GM18867 (cell line): ENCODE results near the gene CLDND2.

Experiments used
- ATAC-seq: cut with Tn5 transposase; IDR thresholded peaks from one replicate; pipeline ENCODE4 v1.9.1; 2021; ENCODE audit warnings: mild to moderate bottlenecking, moderate library complexity; ENCODE audit not compliant: unreplicated experiment

The CLDND2 gene

DNA sequence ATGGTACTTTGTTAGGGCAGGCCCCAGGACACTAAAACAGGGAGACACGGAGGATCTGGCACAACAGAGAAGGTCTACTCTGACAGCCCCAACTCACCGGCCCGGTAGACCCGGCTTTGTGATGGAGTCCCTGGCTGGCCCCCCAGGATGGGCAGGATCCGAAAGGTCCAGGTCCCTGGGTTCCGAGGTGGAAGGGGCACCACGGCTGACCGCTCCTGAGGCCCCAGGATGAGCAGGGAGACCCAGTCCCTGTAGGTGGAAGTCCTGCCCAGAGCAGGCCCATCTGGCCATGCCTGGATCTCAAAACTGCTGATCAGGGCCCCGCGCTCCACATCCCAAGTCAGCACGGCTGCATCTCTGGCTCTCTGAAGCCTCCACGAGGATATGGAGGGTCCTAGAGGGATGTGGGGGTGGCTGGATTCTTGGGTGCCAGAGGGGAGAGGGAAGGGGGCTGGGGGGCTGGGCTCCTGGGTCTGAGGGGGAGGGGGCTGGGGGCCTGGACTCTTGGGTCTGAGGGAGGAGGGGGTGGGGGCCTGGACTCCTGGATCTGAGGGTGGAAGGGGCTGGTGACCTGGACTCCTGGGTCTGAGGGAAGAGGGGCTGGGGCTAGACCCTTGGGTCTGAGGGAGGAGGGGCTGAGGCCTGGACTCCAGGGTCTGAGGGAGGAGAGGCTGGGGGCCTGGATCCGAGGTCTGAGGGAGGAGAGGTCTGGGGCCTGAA is 31.5 kb downstream of the CLDND2 start:
- ATAC-seq, result no peak

DNA sequence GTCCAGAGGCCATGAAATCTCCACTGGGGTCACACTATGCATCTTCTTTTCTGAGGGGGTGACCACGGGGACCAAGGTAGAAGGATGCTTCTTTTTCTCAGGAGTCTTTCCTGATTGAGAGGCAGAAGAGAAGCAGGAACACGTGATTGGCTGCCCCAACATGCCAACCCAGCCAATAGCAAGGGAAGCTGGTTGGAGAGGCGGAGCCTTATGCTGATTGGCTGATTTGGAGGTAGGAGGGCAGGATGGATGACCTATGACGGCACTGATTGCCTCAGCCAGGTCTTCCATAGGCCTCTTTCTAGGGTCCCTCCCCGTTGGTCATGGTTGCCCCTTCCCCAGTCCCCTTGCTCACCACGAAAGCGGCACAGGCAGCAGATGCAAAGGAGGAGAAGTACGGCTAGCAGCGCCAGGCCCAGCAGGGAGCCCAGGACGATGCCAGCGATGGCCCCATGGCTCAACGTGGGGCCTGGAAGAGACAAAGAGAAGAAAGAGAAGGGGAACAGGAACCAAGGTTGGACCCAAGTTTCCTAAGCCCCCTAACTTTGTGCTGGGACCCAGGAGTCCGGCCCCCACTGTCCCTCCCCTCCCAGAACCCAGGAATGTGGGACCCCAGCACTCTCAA is 34.9 kb downstream of the CLDND2 start:
- no peak for ATAC-seq

DNA sequence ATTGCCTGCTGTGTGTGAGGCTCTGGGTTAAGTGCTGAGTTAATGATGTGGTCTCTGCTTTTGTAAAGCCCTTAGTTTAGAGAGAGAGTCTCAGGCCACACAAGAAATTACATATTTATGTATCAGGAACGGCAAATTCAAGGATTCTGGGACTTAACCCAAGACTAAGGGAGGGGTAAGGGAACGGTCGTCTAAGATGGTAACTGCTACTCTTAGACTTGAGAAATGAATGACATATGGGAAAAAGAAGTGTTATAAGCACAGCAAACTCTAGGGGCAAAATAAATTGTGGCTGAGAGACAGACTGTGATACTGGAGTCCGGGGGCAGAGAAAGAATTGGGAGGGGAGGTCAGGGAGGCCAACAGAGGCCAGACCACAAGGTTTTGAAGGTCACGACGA is 37.1 kb downstream of the CLDND2 start:
- ATAC-seq, result no peak

DNA sequence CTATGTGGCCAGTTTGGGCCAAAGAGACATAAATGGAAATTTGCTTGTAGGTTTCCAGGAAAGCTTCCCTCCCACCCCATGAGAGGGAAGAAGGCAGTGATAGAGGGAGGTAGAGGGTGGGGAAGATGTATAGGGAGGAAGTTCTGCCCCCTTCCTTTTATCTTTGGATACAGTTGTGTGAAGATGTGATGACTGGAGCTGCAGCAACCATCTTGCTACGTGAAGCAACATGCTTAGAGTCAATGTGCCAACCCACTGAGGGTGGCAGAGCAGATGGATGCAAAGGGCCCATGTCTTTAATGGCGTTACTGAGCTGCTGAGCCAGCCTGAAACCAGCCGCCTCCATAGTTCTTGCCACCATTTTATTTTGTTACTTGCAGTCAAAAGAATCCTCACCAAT is 37.6 kb downstream of the CLDND2 start:
- no peak for ATAC-seq

DNA sequence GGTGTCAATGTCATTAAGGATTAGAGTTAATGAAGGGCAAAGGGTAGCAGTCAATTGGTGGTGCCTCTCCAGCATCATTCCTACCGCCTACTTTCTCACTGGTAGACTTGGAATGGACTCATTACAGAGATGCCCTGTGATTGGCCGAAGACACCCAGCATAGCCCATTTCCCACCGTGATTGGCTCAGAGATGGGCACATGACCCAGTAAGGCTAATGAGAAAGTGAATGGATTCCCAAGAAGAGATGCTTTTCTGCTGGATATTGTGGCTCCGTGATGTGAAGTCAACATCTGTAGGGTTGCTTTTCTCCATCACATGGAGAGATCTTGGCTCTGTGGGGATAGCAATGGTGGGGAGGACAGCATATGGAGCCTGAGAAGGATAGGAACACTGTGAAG is 38.4 kb downstream of the CLDND2 start:
- ATAC-seq, result no peak

DNA sequence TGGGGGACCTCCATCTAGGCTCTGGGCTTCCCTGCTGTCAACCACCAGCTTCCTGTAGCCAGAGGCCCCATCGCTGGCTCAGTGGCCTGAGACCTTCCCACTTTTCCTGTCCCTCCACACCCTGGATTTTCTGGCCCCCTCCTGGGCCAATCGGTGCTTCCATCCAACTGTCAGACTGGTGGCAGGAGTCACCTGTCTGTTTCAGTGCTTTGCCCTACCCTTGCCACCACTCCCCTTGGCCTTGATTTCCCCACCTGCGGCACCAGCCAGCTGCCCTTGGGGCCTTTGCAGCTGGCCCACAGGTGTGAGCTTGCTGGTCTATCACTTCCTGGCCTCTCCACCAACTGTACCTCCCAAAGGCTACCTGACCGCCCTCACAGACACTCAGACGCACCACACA is 39.4 kb downstream of the CLDND2 start:
- ATAC-seq, result no peak

DNA sequence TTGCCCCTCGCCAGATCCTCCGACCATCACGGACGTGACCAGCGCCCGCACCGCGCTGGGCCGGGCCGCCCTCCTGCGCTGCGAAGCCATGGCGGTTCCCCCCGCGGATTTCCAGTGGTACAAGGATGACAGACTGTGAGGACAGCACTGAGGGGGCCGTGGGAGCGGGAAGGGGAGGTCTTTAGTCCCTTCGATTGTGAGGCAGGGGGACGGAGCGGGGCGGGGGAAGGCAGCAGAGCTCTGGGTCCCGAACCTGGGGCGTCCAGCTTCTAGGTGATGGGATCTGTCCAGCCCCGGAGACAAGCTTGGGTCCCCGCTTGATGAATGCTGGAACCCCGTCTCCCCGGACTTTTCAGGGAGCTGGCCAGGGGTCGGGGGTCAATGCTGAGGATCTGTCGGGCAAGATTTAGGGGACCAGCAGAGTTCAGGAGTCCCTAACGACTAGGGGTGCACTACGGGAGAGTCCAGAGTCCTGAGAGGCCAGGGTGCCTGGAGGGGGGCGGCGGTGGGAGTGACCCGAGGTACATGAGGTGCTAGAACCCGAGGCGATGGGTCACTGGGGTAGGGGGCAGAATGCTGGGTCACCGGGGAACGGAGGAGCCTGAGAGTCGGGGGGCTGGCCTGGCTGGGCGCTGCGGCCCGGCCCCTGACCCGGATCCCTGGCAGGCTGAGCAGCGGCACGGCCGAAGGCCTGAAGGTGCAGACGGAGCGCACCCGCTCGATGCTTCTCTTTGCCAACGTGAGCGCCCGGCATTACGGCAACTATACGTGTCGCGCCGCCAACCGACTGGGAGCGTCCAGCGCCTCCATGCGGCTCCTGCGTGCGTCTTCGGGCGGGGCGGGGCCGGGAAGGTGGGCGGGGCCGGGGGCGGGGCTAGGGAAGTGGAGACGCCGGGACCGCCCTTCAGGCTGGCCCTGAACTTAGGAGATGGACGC is 41.5 kb downstream of the CLDND2 start:
- ATAC-seq, result no peak

DNA sequence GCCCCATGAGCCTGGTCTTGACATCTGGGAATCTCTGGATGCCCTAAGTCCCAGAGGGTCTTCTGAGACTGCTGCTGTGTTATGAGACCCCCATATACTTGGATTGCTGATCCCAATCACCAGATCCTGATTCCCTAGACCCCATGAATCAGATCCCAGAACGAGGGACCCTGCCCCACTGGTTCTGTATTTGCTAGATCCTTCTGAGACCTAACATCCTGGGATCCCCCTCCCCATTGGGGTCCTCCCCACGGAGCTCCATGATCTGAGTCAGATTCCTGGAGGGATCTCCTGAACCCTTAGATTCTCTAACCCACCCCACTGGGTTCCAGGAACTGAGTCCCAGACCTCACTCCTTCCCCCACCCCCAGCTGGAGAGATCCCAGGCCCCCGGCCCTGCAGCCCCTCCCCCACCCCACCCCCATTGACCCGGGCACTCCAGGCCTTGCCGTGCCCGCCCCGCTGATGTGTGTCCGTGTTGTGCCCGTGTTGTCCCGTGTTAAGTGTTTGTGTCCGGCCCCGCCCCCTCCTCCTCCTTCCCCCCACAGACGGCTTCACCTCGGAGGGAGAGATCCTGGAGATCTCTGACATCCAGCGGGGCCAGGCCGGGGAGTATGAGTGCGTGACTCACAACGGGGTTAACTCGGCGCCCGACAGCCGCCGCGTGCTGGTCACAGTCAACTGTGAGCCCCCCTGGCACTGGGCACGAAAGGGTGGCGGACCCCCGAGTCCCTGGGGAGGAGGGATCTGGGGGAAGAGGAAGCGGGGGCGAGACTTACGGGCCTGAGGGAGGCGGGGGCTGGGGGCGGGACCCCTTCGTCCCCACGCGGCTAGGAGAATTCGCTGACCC is 42.4 kb downstream of the CLDND2 start:
- ATAC-seq, result no peak

DNA sequence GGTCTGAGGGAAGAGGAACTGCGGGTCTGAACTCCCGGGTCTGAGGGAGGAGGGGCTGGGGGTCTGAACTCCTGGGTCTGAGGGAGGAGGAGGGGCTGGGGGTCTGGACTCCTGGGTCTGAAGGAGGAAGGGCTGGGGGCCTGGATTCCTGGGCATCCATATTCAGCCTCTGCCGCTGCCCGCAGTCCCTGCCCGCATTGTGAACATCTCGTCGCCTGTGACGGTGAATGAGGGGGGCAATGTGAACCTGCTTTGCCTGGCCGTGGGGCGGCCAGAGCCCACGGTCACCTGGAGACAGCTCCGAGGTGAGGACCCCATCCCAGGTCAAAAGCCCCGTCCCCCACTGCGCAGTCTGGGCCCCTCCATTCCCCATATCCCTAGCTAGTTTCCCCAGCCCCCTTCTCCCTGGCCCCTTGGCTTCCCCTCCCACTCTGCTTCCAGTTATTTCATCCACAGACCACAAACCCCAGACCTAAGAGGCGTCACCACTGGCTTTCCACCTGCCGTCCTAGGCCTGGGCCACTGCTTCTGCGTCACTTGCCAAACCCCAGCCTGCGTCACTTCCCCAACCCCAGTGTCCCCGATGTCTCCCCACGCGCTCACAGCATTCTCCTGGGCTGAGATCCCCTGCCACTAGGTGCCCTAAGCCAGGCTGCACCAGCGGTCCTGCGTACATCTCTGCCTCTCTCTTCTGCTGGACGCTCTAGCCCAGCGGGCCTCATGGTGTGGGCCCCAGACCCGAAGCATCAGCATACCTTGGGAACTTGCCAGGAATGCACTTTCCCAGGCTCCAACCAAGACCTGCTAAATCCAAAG is 43.4 kb downstream of the CLDND2 start:
- no peak for ATAC-seq

DNA sequence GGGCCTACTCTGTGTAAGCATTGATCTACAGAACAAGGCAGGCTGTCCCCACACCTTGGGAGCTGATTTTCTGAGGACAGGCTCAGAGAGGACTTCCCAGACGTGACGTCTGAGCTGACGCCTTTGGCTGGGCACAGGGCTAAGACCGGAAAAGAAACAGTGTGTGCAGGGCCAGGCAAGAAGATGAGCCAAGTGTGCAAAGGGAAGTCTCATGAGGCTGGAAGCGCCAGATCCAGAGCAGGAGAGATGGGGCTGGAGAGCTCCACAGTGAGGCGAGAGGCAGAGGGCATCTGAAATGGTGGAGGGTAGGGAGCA is 44.7 kb downstream of the CLDND2 start:
- no peak for ATAC-seq

DNA sequence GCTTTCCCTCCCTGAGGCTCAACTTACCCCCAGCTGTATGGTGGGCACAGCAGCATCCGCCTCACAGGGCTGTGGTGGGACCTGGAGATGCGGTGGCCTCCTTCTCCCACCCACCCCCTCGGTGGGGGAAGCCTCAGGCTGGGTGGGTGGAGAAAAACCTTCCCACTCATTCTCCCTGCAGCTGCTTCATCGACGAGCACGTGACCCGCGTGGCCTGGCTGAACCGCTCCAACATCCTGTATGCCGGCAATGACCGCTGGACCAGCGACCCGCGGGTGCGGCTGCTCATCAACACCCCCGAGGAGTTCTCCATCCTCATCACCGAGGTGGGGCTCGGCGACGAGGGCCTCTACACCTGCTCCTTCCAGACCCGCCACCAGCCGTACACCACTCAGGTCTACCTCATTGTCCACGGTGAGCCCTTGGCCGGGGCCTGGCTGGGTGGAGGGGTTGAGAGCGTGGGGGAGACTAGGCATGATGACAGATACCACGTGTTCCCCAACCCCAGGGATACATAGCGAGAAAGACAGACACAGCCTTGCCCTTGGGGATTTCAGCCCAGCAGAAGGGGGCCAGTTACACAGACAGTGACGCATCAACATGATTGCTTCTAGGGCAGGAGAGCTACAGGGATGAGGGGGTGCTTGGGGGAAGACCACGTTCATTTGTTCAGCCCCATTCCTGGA is 45.2 kb downstream of the CLDND2 start:
- no peak for ATAC-seq

DNA sequence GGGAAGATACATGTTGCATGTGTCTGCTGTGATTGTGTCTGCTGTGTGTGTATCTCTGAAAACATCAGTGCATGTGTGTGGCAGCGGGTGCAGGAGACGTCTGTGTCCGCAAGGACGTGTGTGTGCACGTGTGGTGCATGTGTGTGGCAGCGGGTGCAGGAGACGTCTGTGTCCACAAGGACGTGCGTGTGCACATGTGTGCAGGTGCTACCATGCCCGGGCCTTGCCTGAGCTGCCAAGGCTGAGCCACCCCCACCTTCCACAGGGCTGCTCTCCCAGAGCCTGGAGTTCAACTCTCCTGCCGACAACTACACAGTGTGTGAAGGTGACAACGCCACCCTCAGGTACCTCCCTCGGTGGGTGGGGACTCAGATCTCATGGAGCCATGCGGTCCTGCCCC is 47.0 kb downstream of the CLDND2 start:
- no peak for ATAC-seq

DNA sequence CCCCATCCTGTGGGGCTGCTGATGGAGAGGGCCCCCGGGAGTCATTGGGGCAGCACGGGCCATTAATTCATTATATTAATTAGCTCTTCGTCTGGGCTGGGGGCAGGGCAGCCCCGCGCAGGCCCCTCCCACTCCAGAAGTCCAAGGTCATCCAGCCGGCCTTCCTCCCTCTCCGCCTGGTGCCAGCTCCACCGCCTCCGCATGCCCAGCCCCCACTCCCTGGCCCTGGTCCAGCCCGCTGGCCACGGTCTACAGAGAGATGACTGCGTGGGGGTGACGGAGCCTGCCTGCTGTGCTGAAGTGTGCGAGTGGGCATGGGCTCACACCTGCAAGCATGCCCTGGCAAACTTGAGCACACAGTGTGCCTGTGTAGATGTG is 48.5 kb downstream of the CLDND2 start:
- no peak for ATAC-seq

DNA sequence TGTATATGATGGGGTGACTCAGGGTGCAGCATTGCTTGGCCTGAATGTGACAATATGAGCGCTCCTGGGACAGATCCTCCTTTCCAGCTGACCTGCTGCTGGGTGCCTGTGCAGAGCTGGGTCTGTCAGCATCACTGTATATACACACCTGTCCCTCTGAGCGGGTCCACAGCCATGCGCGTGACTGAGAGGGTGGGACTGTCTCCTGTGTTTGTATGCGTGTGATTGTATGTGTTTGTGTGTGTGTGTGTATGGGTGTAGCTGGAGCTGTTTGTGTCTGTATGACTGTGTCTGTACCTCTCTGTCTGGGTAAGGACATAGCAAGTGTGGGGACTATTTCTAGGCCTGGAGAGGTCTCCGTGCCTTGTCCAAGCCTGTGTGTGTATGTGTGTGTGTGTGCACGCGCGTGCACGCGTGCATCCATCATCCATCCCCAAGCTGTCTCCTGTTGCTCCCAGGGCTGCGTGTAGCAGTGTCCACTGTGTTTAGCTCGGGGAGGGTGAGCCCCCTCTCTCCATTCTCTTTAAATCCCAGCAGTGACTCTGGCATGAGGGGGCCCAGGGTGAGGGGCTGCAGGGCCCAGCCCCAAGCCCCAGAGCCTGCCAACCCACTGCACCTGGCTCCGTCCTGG is 49.0 kb downstream of the CLDND2 start:
- ATAC-seq, result no peak

DNA sequence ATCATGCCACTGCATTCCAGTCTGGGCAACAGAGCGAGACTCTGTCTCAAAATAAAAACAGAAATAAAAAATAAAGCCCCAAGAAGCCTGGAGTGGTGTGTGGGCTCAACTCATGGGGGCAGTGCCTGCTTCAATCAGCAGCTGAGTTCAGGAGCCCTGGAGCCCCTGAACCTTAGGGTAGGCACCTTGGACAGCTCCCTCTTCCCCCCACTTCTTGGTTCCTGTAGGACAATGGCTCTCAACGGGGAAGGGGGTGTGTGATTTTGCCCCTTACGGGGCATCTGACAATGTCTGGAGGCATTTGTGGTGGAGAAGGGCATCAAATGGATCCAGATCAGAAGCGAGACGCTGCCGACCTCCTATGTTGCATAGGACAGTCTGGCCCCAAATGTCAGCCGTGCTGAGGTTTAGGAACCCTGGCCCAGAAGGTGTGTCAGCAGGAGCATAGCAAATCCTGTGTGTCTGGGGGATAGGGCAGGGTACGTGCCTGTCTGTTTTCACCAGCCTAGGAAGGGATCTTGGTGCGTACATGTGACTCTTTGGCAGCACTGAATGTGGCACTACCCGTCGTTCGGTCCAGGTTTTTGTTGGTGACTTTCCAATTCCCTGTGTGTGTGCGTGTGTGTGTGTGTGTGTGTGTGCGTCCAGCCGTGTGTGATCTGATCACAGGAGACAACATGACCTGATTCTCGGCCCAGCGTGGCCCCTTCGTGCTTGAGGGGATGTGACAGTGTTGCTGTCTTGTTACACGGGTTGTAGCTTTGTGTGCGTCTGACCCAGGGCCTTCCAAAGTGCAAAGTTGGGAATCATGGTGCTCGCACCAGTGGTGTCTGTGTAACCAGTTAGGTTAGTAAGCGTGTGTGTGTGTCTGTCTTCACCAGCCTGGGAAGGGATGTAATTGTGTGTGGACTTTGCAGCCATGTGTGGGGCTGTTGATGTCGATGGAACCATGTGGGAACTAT is 49.8 kb downstream of the CLDND2 start:
- no peak for ATAC-seq

DNA sequence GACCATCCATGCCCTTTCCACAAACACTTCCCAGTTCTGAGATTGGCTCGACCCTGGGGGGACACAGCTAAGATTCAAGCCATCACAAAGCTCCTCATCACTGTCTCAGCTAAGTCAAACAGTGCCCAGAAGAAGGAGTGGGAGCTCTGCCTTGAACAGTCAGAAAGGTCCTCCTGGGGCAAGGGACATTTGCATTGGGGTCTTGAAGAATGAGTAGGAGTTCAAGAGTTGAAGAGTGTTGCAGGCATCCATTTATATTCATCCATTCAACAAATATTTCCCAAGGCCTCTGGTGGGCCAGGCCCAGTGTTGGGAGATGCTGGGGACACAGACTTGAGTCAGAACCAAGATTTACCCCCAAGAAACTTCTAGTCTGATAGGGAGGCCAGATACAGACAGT is 50.8 kb downstream of the CLDND2 start:
- ATAC-seq, result no peak

DNA sequence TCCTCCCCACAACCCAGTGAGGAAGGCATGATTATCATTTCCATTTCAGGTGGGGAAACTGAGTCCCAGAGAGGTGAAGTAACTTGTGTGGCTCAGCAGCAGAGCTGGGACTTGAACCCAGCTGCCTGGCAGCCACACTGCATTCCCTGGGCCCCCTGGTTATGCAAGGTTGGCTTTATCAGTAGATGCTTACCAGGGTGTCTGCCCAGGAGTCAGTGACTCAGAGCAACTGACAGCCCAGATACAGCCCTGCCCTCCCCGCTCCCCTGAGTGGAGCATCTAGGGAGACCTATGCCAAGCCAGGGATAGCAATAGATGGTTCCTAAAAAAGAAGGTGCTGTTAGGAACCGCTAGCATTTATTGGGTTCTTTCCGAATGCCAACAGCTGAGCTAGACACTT is 51.4 kb downstream of the CLDND2 start:
- ATAC-seq, result no peak
